B cell (primary cell): Measurements from ENCODE around the gene NAPB.

Experiments
- EZH2 ChIP-seq: IDR thresholded peaks from 2 replicates; pipeline ENCODE4 v1.6.1; 2012; ENCODE audit warnings: borderline replicate concordance, low read depth, mild to moderate bottlenecking, moderate library complexity, low read length; ENCODE audit not compliant: insufficient read depth, poor library complexity, severe bottlenecking
- TF ChIP-seq, protein P1 (sequence below): fragments of 200-600 bp; IDR thresholded peaks from one replicate; pipeline ENCODE4 v1.8.0; 2022; ENCODE audit warnings: antibody characterized with exemption, mild to moderate bottlenecking

DNA sequence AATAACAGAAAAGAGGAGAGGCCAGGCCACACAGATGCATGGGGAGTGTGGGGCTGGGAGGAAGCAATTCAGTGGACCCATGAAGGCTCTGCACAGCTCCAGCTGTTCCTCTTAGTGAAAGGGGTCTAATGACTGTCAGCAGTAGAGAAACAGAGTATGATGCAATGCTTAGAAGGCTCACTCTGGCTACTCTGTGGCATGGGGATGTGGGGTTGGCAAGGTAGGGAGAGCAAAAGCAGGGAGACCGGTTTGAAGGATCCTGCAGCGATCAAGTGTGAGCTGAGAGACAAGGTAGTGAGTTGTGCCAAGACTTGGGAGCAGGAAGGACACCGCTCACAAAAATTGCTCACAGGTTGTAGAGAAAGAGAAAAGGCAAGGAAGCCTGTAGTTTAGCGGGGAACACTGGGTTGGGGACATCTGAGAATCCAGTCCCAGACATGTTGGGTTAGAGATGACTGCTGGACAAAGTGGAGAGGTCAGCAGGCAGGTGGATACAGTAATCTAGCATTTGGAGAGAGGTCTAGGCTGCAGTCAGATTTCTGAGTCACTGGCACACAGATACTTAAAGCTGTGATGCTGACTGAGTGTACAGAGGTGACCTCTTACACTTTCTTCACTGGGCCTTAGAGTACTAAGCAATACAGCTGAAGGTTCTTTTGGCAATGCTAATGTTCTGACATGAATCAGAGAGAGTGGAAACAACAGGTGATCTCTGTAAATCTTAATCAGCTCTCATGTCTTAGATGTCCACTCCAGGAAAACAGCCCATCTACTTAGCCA, 27.1 kb downstream of the NAPB start:
- TF ChIP-seq, protein P1, sequence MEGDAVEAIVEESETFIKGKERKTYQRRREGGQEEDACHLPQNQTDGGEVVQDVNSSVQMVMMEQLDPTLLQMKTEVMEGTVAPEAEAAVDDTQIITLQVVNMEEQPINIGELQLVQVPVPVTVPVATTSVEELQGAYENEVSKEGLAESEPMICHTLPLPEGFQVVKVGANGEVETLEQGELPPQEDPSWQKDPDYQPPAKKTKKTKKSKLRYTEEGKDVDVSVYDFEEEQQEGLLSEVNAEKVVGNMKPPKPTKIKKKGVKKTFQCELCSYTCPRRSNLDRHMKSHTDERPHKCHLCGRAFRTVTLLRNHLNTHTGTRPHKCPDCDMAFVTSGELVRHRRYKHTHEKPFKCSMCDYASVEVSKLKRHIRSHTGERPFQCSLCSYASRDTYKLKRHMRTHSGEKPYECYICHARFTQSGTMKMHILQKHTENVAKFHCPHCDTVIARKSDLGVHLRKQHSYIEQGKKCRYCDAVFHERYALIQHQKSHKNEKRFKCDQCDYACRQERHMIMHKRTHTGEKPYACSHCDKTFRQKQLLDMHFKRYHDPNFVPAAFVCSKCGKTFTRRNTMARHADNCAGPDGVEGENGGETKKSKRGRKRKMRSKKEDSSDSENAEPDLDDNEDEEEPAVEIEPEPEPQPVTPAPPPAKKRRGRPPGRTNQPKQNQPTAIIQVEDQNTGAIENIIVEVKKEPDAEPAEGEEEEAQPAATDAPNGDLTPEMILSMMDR: no peak
- TF ChIP-seq EZH2: no peak
